Stimulated activated CD4-positive, alpha-beta T cell treated with anti-CD3 and anti-CD28 coated beads, TNF-alpha, amount 100 ng/mL, for 1 hour (primary cell): ENCODE results near the gene KIR2DL1.
"Not testable (repeated sequence)": the region's sequence is repeated elsewhere in the genome, so short reads cannot be mapped to it uniquely, and the experiment has no call there.

Experiments used
- DNase-seq, 3 donors: peaks; one replicate each; pipeline ENCODE4 v3.0.0-alpha.2; 2020; ENCODE audit warnings: low read depth in 3 of 3, low spot score in 1 of 3

KIR2DL1 gene

GRCh38 chr19:54769646-54770045, at the start of gene KIR2DL1:
TSS of gene KIR2DL1 (plus strand) at chr19:54769793. CDS start at chr19:54769851, 58 bp downstream.
- DNase-seq: not testable (repeated sequence)

- no peak for DNase-seq
Observed at GRCh38 chr19:54724142-54724541, 45.5 kb upstream of the KIR2DL1 start, which contains the start of gene KIR3DL3. TSS of gene KIR3DL3 (plus strand) at chr19:54724442. CDS start at chr19:54724497, 55 bp downstream.

GRCh38 chr19:54724644-54725043, 44.9 kb upstream of the KIR2DL1 start:
- no peak for DNase-seq

GRCh38 chr19:54725321-54725720, 44.3 kb upstream of the KIR2DL1 start:
- DNase-seq: no peak

- no peak for DNase-seq
Observed at GRCh38 chr19:54727562-54727961, 42.0 kb upstream of the KIR2DL1 start.

- no peak for DNase-seq
Observed at GRCh38 chr19:54728167-54728566, 41.4 kb upstream of the KIR2DL1 start.

- no peak for DNase-seq
Observed at GRCh38 chr19:54729416-54730188, 40.0 kb upstream of the KIR2DL1 start.

GRCh38 chr19:54731191-54731590, 38.4 kb upstream of the KIR2DL1 start:
- no peak for DNase-seq

- not testable (repeated sequence) for DNase-seq
Observed at GRCh38 chr19:54738306-54738705, 31.3 kb upstream of the KIR2DL1 start, which contains the start of gene KIR2DL3. TSS of gene KIR2DL3 (plus strand) at chr19:54738513. CDS start at chr19:54738546, 33 bp downstream.

- no peak for DNase-seq
Observed at GRCh38 chr19:54738715-54739114, 30.9 kb upstream of the KIR2DL1 start.

- no peak for DNase-seq
Observed at GRCh38 chr19:54739587-54740497, 29.8 kb upstream of the KIR2DL1 start.

- DNase-seq: not testable (repeated sequence)
Observed at GRCh38 chr19:54741950-54742349, 27.6 kb upstream of the KIR2DL1 start.

GRCh38 chr19:54744080-54744479, 25.5 kb upstream of the KIR2DL1 start:
- DNase-seq: not testable (repeated sequence)

GRCh38 chr19:54747614-54748322, 21.8 kb upstream of the KIR2DL1 start:
- not testable (repeated sequence) for DNase-seq

- DNase-seq: not testable (repeated sequence)
Observed at GRCh38 chr19:54750276-54750675, 19.3 kb upstream of the KIR2DL1 start.

- not testable (repeated sequence) for DNase-seq
Observed at GRCh38 chr19:54756204-54757110, 13.1 kb upstream of the KIR2DL1 start.

- not testable (repeated sequence) for DNase-seq
Observed at GRCh38 chr19:54758577-54758976, 11.0 kb upstream of the KIR2DL1 start.

GRCh38 chr19:54764219-54764618, 5.4 kb upstream of the KIR2DL1 start:
- DNase-seq: not testable (repeated sequence)

GRCh38 chr19:54766464-54766863, 3.1 kb upstream of the KIR2DL1 start:
- not testable (repeated sequence) for DNase-seq

- DNase-seq: not testable (repeated sequence)
Observed at GRCh38 chr19:54770511-54770910, 918 bp downstream of the KIR2DL1 start.
